Rectal smooth muscle tissue (tissue), 1 donor: ENCODE measurements around the gene MEFV.

Experiments
- H3K27ac ChIP-seq: one replicate; pipeline ENCODE4 v1.7.0; 2013; ENCODE audit warnings: low read depth, low read length, inconsistent platforms
- H3K27me3 ChIP-seq: one replicate; pipeline ENCODE4 v1.7.0; 2013; ENCODE audit warnings: low read length; ENCODE audit not compliant: control insufficient read depth, insufficient read depth
- H3K36me3 ChIP-seq: one replicate; pipeline ENCODE4 v1.7.0; 2013; ENCODE audit warnings: low read length; ENCODE audit not compliant: control insufficient read depth, insufficient read depth
- H3K4me1 ChIP-seq: one replicate; pipeline ENCODE4 v1.7.0; 2013; ENCODE audit warnings: low read length; ENCODE audit not compliant: control insufficient read depth, insufficient read depth
- H3K4me3 ChIP-seq: one replicate; pipeline ENCODE4 v1.7.0; 2013; ENCODE audit warnings: low read length
- H3K9ac ChIP-seq: one replicate; pipeline ENCODE4 v1.7.0; 2013; ENCODE audit warnings: low read length

Gene MEFV

GRCh38 chr16:3256866-3257465, 533 bp upstream of the MEFV start:
- H3K4me1 ChIP-seq, result no peaks in the 10 kb centered on the region
- no peaks in the 10 kb centered on the region for H3K36me3 ChIP-seq
- no peak overlapping the region for H3K4me3 ChIP-seq
- no peak overlapping the region for H3K9ac ChIP-seq
- no peak overlapping the region for H3K27ac ChIP-seq
- no peaks in the 10 kb centered on the region for H3K27me3 ChIP-seq

- Histone ChIP-seq H3K27me3 (no peaks in the 10 kb centered on the region), H3K4me1 (no peaks in the 10 kb centered on the region), H3K36me3 (no peaks in the 10 kb centered on the region), H3K4me3 (no peak overlapping the region), H3K9ac (no peak overlapping the region), H3K27ac (no peak overlapping the region)
Observed at GRCh38 chr16:3254309-3254708, 2.1 kb downstream of the MEFV start.

GRCh38 chr16:3252967-3253366, 3.5 kb downstream of the MEFV start:
- Histone ChIP-seq H3K4me1 (no peaks in the 10 kb centered on the region), H3K9ac (no peak overlapping the region), H3K27me3 (no peaks in the 10 kb centered on the region)

GRCh38 chr16:3249451-3249850, 7.0 kb downstream of the MEFV start:
- H3K4me3 ChIP-seq, result no peak overlapping the region

More at GRCh38 chr16:3252967-3253366, 3.5 kb downstream of the MEFV start:
- Histone ChIP-seq H3K36me3 (no peaks in the 10 kb centered on the region), H3K27ac (no peak overlapping the region), H3K4me3 (no peak overlapping the region)

GRCh38 chr16:3249020-3249419, 7.4 kb downstream of the MEFV start:
- no peaks in the 10 kb centered on the region for H3K4me1 ChIP-seq
- no peaks in the 10 kb centered on the region for H3K27me3 ChIP-seq
- no peaks in the 10 kb centered on the region for H3K36me3 ChIP-seq

More at GRCh38 chr16:3249451-3249850, 7.0 kb downstream of the MEFV start:
- Histone ChIP-seq H3K27me3 (no peaks in the 10 kb centered on the region), H3K9ac (no peak overlapping the region), H3K27ac (no peak overlapping the region), H3K36me3 (no peaks in the 10 kb centered on the region), H3K4me1 (no peaks in the 10 kb centered on the region)

GRCh38 chr16:3248596-3248995, 7.8 kb downstream of the MEFV start:
- Histone ChIP-seq H3K36me3 (no peaks in the 10 kb centered on the region), H3K27ac (no peak overlapping the region), H3K27me3 (no peaks in the 10 kb centered on the region), H3K4me1 (no peaks in the 10 kb centered on the region), H3K9ac (no peak overlapping the region), H3K4me3 (no peak overlapping the region)

More at GRCh38 chr16:3249020-3249419, 7.4 kb downstream of the MEFV start:
- no peak overlapping the region for H3K27ac ChIP-seq
- no peak overlapping the region for H3K4me3 ChIP-seq
- H3K9ac ChIP-seq, result no peak overlapping the region

- Histone ChIP-seq H3K4me1 (no peaks in the 10 kb centered on the region), H3K9ac (no peak overlapping the region), H3K36me3 (no peaks in the 10 kb centered on the region), H3K4me3 (no peak overlapping the region), H3K27ac (no peak overlapping the region), H3K27me3 (no peaks in the 10 kb centered on the region)
Observed at GRCh38 chr16:3246876-3247275, 9.6 kb downstream of the MEFV start.

- Histone ChIP-seq H3K36me3 (no peaks in the 10 kb centered on the region), H3K27ac (no peak overlapping the region), H3K4me3 (no peak overlapping the region), H3K9ac (no peak overlapping the region), H3K27me3 (no peaks in the 10 kb centered on the region), H3K4me1 (no peaks in the 10 kb centered on the region)
Observed at GRCh38 chr16:3246002-3246401, 10.4 kb downstream of the MEFV start.

- Histone ChIP-seq H3K36me3 (no peaks in the 10 kb centered on the region), H3K4me3 (no peak overlapping the region), H3K4me1 (no peaks in the 10 kb centered on the region), H3K27me3 (no peaks in the 10 kb centered on the region), H3K27ac (no peak overlapping the region), H3K9ac (no peak overlapping the region)
Observed at GRCh38 chr16:3243882-3244281, 12.6 kb downstream of the MEFV start.

GRCh38 chr16:3242709-3243108, 13.7 kb downstream of the MEFV start:
- H3K4me3 ChIP-seq, result no peak overlapping the region
- H3K4me1 ChIP-seq, result no peaks in the 10 kb centered on the region
- no peak overlapping the region for H3K27ac ChIP-seq
- H3K9ac ChIP-seq, result no peak overlapping the region
- no peaks in the 10 kb centered on the region for H3K27me3 ChIP-seq
- H3K36me3 ChIP-seq, result no peaks in the 10 kb centered on the region

- no peaks in the 10 kb centered on the region for H3K4me1 ChIP-seq
- H3K27ac ChIP-seq, result no peak overlapping the region
- H3K9ac ChIP-seq, result no peak overlapping the region
- H3K27me3 ChIP-seq, result no peaks in the 10 kb centered on the region
- no peak overlapping the region for H3K4me3 ChIP-seq
- H3K36me3 ChIP-seq, result no peaks in the 10 kb centered on the region
Observed at GRCh38 chr16:3241761-3242160, 14.7 kb downstream of the MEFV start.

GRCh38 chr16:3235856-3236669, 20.4 kb downstream of the MEFV start:
- H3K27me3 ChIP-seq, result no peaks in the 10 kb centered on the region
- H3K27ac ChIP-seq, result no peak overlapping the region
- no peak overlapping the region for H3K4me3 ChIP-seq
- no peaks in the 10 kb centered on the region for H3K4me1 ChIP-seq
- peaks cover 14% of the 10 kb centered on the region for H3K36me3 ChIP-seq
- H3K9ac ChIP-seq, result no peak overlapping the region
